COLO829 (cell line): ENCODE results near the gene TOR4A.
"Not testable (repeated sequence)": the region's sequence is repeated elsewhere in the genome, so short reads cannot be mapped to it uniquely, and the experiment has no call there.

Experiments
- DNase-seq: peaks from one replicate; pipeline ENCODE4 v3.0.0; 2012; ENCODE audit warnings: low spot score

Gene TOR4A

GRCh38 chr9:137252555-137253506 lies 24.7 kb upstream of the TOR4A start:
- no peak for DNase-seq

GRCh38 chr9:137253717-137254623 lies 23.6 kb upstream of the TOR4A start:
- no peak for DNase-seq

GRCh38 chr9:137254624-137255447 lies 22.7 kb upstream of the TOR4A start, which contains the start of gene NELFB:
TSS of gene NELFB (plus strand) at chr9:137255327.
- peak; percentile 100 for DNase-seq

GRCh38 chr9:137255448-137256114 lies 21.9 kb upstream of the TOR4A start:
- DNase-seq, result no peak

- DNase-seq, result no peak
These were observed 21.2 kb upstream of the TOR4A start for GRCh38 chr9:137256362-137256761.

- no peak for DNase-seq
These were observed 20.7 kb upstream of the TOR4A start for GRCh38 chr9:137256856-137257255.

- not testable (repeated sequence) for DNase-seq
These were observed 15.2 kb upstream of the TOR4A start for GRCh38 chr9:137262173-137262908.

- DNase-seq, result no peak
These were observed 14.6 kb upstream of the TOR4A start for GRCh38 chr9:137262909-137263285.

- no peak for DNase-seq
These were observed 14.0 kb upstream of the TOR4A start for GRCh38 chr9:137263506-137263905.

GRCh38 chr9:137264067-137264466 lies 13.5 kb upstream of the TOR4A start:
- DNase-seq, result no peak

GRCh38 chr9:137265496-137266161 lies 11.9 kb upstream of the TOR4A start:
- no peak for DNase-seq

GRCh38 chr9:137266162-137266527 lies 11.4 kb upstream of the TOR4A start:
- DNase-seq, result no peak

GRCh38 chr9:137266585-137267453 lies 10.7 kb upstream of the TOR4A start:
- DNase-seq, result no peak

GRCh38 chr9:137267933-137268355 lies 9.6 kb upstream of the TOR4A start:
- DNase-seq, result no peak

- no peak for DNase-seq
These were observed 8.9 kb upstream of the TOR4A start for GRCh38 chr9:137268538-137269201.

- peak; percentile 55 for DNase-seq
These were observed 8.2 kb upstream of the TOR4A start for GRCh38 chr9:137269231-137269772.

GRCh38 chr9:137270929-137271695 lies 6.4 kb upstream of the TOR4A start:
- DNase-seq, result no peak
